SK-N-MC (cell line): ENCODE data around the gene OAT.

ENCODE experiments used
- DNase-seq: peaks from one replicate; pipeline ENCODE4 v3.0.0-alpha.2; 2011; ENCODE audit warnings: low read depth, low spot score
- H3K27ac ChIP-seq: fragments of 200-600 bp; sonication (generic); 2 replicates; pipeline ENCODE4 v1.5.1; 2016; ENCODE audit warnings: mixed run types
- H3K36me3 ChIP-seq: fragments of 200-600 bp; sonication (generic); 2 replicates; pipeline ENCODE4 v1.6.1; 2017; ENCODE audit warnings: antibody characterized with exemption, low read length, mixed read lengths; ENCODE audit not compliant: insufficient read depth
- H3K4me3 ChIP-seq: fragments of 200-600 bp; sonication (generic); 2 replicates; pipeline ENCODE4 v1.5.1; 2016
- H3K9ac ChIP-seq: fragments of 200-600 bp; sonication (generic); 2 replicates; pipeline ENCODE4 v1.8.0; 2017; ENCODE audit warnings: mixed run types, mixed read lengths; ENCODE audit not compliant: insufficient read length
- H3K9me3 ChIP-seq: fragments of 200-600 bp; sonication (generic); 2 replicates; pipeline ENCODE4 v1.6.1; 2017; ENCODE audit warnings: low read depth, mild to moderate bottlenecking, antibody characterized with exemption, low read length, moderate library complexity, mixed read lengths
- EZH2 ChIP-seq: fragments of 200-600 bp; sonication (generic); IDR thresholded peaks from one replicate; pipeline ENCODE4 v1.6.1; 2017; ENCODE audit warnings: antibody characterized with exemption
- FOXP2 ChIP-seq: optimal IDR thresholded peaks from 2 replicates; pipeline ENCODE3; 2011; ENCODE audit warnings: mild to moderate bottlenecking, moderate library complexity; ENCODE audit not compliant: insufficient read depth; ENCODE audit errors: extremely low read length, control extremely low read depth
- POLR2AphosphoS5 ChIP-seq: IDR thresholded peaks from 2 replicates; pipeline ENCODE4 v1.6.1; 2012; ENCODE audit warnings: mild to moderate bottlenecking, low read depth, low read length, borderline replicate concordance

Gene OAT

GRCh38 chr10:124379609-124380193 is 39.0 kb downstream of the OAT start:
- Histone ChIP-seq H3K36me3 (no peaks in the 10 kb centered on the region), H3K9ac (no peak overlapping the region), H3K4me3 (no peak overlapping the region), H3K9me3 (no peaks in the 10 kb centered on the region), H3K27ac (no peak overlapping the region)
- TF ChIP-seq FOXP2 (no peak), POLR2AphosphoS5 (no peak), EZH2 (no peak)
- no peak for DNase-seq

- no peak for DNase-seq
- Histone ChIP-seq H3K36me3 (no peaks in the 10 kb centered on the region), H3K9ac (no peak overlapping the region), H3K27ac (no peak overlapping the region), H3K4me3 (no peak overlapping the region), H3K9me3 (no peaks in the 10 kb centered on the region)
- no peak for TF ChIP-seq EZH2
- no peak for TF ChIP-seq POLR2AphosphoS5
- no peak for TF ChIP-seq FOXP2
Measured at GRCh38 chr10:124378881-124379471, 39.7 kb downstream of the OAT start.

GRCh38 chr10:124378271-124378670 is 40.5 kb downstream of the OAT start:
- Histone ChIP-seq H3K9ac (no peak overlapping the region), H3K4me3 (no peak overlapping the region), H3K27ac (no peak overlapping the region), H3K36me3 (no peaks in the 10 kb centered on the region), H3K9me3 (no peaks in the 10 kb centered on the region)
- no peak for DNase-seq
- TF ChIP-seq EZH2 = no peak
- TF ChIP-seq FOXP2 = no peak
- TF ChIP-seq POLR2AphosphoS5 = no peak

- no peaks in the 10 kb centered on the region for H3K9me3 ChIP-seq
- DNase-seq = no peak
- TF ChIP-seq FOXP2 (no peak), EZH2 (no peak), POLR2AphosphoS5 (no peak)
- H3K9ac ChIP-seq = no peak overlapping the region
- no peak overlapping the region for H3K4me3 ChIP-seq
- no peaks in the 10 kb centered on the region for H3K36me3 ChIP-seq
- H3K27ac ChIP-seq = no peak overlapping the region
Measured at GRCh38 chr10:124377101-124377500, 41.6 kb downstream of the OAT start.

GRCh38 chr10:124376411-124376810 is 42.3 kb downstream of the OAT start:
- no peak overlapping the region for H3K27ac ChIP-seq
- DNase-seq = no peak
- H3K36me3 ChIP-seq = no peaks in the 10 kb centered on the region
- H3K9ac ChIP-seq = no peak overlapping the region
- no peak overlapping the region for H3K4me3 ChIP-seq
- no peaks in the 10 kb centered on the region for H3K9me3 ChIP-seq
- TF ChIP-seq POLR2AphosphoS5 (no peak), EZH2 (no peak)

GRCh38 chr10:124375691-124376090 is 43.0 kb downstream of the OAT start:
- no peak overlapping the region for H3K27ac ChIP-seq
- no peak for DNase-seq
- H3K36me3 ChIP-seq = no peaks in the 10 kb centered on the region
- H3K4me3 ChIP-seq = no peak overlapping the region
- no peaks in the 10 kb centered on the region for H3K9me3 ChIP-seq
- H3K9ac ChIP-seq = no peak overlapping the region
- TF ChIP-seq POLR2AphosphoS5 (no peak), EZH2 (no peak), FOXP2 (no peak)

GRCh38 chr10:124375353-124375614 is 43.4 kb downstream of the OAT start:
- Histone ChIP-seq H3K36me3 (no peaks in the 10 kb centered on the region), H3K27ac (no peak overlapping the region), H3K4me3 (no peak overlapping the region), H3K9ac (no peak overlapping the region), H3K9me3 (no peaks in the 10 kb centered on the region)
- no peak for DNase-seq
- TF ChIP-seq FOXP2 = no peak
- TF ChIP-seq POLR2AphosphoS5 = no peak
- no peak for TF ChIP-seq EZH2

- DNase-seq = no peak
- no peak for TF ChIP-seq EZH2
- no peak for TF ChIP-seq POLR2AphosphoS5
- no peak for TF ChIP-seq FOXP2
- H3K4me3 ChIP-seq = no peak overlapping the region
- no peak overlapping the region for H3K9ac ChIP-seq
- no peaks in the 10 kb centered on the region for H3K36me3 ChIP-seq
- H3K9me3 ChIP-seq = no peaks in the 10 kb centered on the region
- H3K27ac ChIP-seq = no peak overlapping the region
Measured at GRCh38 chr10:124374535-124375352, 44.0 kb downstream of the OAT start.
